Rectal smooth muscle tissue (tissue), 1 donor: ENCODE results near the gene FIGNL2.

Experiments
- H3K27ac ChIP-seq: one replicate; pipeline ENCODE4 v1.7.0; 2013; ENCODE audit warnings: low read depth, low read length, inconsistent platforms
- H3K27me3 ChIP-seq: one replicate; pipeline ENCODE4 v1.7.0; 2013; ENCODE audit warnings: low read length; ENCODE audit not compliant: control insufficient read depth, insufficient read depth
- H3K36me3 ChIP-seq: one replicate; pipeline ENCODE4 v1.7.0; 2013; ENCODE audit warnings: low read length; ENCODE audit not compliant: control insufficient read depth, insufficient read depth
- H3K4me1 ChIP-seq: one replicate; pipeline ENCODE4 v1.7.0; 2013; ENCODE audit warnings: low read length; ENCODE audit not compliant: control insufficient read depth, insufficient read depth
- H3K4me3 ChIP-seq: one replicate; pipeline ENCODE4 v1.7.0; 2013; ENCODE audit warnings: low read length
- H3K9ac ChIP-seq: one replicate; pipeline ENCODE4 v1.7.0; 2013; ENCODE audit warnings: low read length

FIGNL2 gene

GRCh38 chr12:51863933-51864832, 15.7 kb upstream of the FIGNL2 start:
- Histone ChIP-seq H3K4me1 (no peaks in the 10 kb centered on the region), H3K9ac (no peak overlapping the region), H3K4me3 (peak overlapping the region; percentile 39), H3K27ac (no peak overlapping the region), H3K27me3 (peaks cover 15% of the 10 kb centered on the region), H3K36me3 (no peaks in the 10 kb centered on the region)

GRCh38 chr12:51863363-51863932, 14.9 kb upstream of the FIGNL2 start:
- Histone ChIP-seq H3K9ac (no peak overlapping the region), H3K27me3 (peaks cover 11% of the 10 kb centered on the region), H3K4me3 (peak overlapping the region; percentile 39), H3K27ac (no peak overlapping the region), H3K4me1 (no peaks in the 10 kb centered on the region), H3K36me3 (no peaks in the 10 kb centered on the region)

DNA sequence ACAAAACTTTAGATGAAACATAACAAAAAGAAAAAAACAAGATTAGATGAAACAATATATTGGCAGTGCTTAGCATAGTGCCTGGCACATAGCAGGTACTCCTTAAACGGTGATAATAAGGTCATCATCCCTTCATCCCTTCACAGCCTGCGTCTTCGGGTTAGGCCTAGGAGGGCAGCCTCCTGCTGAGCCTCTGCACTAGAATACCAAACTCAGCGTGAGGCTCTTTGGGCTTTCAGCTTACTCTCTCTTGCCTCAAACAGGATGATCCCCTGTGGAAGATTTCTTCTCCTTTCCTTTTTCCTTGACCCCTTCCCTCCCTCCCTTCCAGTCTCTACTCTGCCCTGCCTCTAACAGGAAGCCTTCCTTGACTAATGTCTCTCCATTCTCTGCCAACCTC, 14.4 kb upstream of the FIGNL2 start:
- Histone ChIP-seq H3K4me1 (no peaks in the 10 kb centered on the region), H3K9ac (no peak overlapping the region), H3K36me3 (no peaks in the 10 kb centered on the region), H3K27ac (no peak overlapping the region), H3K4me3 (no peak overlapping the region), H3K27me3 (peaks cover 8% of the 10 kb centered on the region)

DNA sequence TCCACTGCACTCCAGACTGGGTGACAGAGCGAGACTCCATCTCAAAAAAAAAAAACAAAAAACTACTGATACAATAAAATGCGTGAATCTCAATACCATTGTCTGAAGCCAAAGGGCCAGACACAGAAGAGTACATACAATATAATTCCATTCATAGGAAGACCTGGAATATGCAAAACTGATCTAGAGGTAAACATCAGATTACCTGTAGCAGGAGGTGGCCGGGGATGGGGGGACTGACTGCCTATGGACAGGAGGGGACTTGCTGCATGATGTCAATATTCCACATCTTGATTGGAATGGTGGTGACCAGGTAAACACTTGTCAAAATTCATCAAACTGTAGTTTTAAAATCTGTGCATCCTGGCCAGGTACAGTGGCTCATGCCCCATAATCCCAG, 12.5 kb upstream of the FIGNL2 start:
- H3K27me3 ChIP-seq, result peaks cover 12% of the 10 kb centered on the region
- no peak overlapping the region for H3K9ac ChIP-seq
- H3K36me3 ChIP-seq, result no peaks in the 10 kb centered on the region
- no peaks in the 10 kb centered on the region for H3K4me1 ChIP-seq
- no peak overlapping the region for H3K4me3 ChIP-seq
- no peak overlapping the region for H3K27ac ChIP-seq

DNA sequence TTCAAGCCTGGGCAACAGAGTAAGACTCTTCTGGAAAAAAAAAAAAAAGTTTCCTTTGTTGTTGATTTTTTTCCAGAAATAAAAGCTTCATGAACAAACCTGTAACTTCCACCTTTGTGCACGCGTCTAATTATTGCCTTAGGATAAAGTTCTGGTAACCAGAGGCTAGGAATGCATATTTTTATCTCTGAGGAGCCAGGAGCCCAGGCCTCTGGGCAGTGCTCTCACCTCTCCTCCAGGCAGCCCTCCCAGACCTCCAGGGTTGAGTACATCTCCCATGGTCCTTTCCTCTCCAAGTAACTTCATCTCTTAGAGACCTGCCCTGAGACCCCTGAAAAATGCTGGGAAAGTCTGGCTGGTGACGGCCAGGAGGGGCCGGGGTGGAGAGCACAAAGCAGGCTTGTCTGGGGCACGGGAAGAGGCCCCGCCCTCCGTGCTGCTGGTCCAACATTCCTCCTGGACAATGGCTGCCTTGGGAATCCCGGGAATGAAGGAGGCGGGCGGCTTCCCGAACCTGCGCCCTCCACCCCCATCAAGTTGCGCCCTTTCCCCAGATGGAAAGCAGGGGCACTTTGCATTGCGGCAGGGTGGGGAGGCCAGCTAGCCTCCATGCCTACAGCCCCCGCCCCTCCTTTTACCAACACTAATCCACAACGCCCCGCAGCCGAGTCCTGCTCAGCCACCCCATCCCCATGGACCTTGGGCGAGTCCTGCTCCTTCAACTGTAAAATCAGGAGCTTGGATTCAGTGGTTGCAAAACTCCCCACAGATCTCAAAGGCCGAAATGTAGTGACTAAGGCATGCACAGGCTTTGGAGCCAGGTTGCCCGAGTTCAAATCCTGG, 7.3 kb upstream of the FIGNL2 start:
- H3K27me3 ChIP-seq, result peaks cover 10% of the 10 kb centered on the region
- no peaks in the 10 kb centered on the region for H3K4me1 ChIP-seq
- H3K27ac ChIP-seq, result no peak overlapping the region
- H3K4me3 ChIP-seq, result no peak overlapping the region
- no peak overlapping the region for H3K9ac ChIP-seq
- H3K36me3 ChIP-seq, result no peaks in the 10 kb centered on the region

DNA sequence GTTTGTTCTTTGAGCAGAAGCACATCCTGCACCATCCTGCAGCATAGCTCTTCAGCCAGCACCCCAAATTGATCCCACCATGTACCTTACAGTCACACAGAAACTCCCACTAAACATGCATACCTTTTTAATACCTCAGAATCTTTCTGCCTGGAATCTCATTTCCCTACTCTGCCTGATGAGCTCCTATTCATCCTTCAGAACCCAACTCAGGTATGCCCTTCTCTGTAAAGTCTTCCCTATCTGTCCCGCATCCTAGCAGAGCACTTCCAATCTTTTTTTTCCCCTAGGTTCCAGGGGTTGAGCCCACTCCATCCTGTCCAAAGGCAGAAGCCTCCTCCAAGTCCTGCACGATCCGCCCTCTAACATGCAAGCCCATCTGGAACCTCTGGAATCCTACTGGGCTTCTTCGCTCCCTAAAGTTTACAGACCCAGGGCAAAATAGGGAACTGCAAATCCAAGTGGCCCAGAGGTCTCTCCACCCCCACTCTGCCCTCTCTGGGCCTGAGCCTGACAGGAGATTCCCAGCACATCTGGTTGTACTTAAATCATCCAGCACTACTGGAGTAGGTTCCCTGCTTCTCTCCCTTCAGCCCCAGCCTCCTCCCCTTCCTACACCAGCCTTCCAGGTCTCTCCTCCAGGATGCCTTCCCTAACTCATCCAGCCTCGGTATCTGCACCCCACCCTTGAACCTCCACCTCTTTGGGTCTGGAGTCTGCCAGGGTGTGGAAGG, 4.1 kb upstream of the FIGNL2 start:
- Histone ChIP-seq H3K9ac (no peak overlapping the region), H3K4me3 (no peak overlapping the region), H3K36me3 (no peaks in the 10 kb centered on the region), H3K4me1 (no peaks in the 10 kb centered on the region), H3K27ac (no peak overlapping the region), H3K27me3 (peaks cover 15% of the 10 kb centered on the region)

GRCh38 chr12:51851413-51852124, 3.1 kb upstream of the FIGNL2 start:
- H3K27ac ChIP-seq, result no peak overlapping the region
- no peak overlapping the region for H3K4me3 ChIP-seq
- no peaks in the 10 kb centered on the region for H3K36me3 ChIP-seq
- peaks cover 18% of the 10 kb centered on the region for H3K27me3 ChIP-seq
- H3K9ac ChIP-seq, result no peak overlapping the region
- no peaks in the 10 kb centered on the region for H3K4me1 ChIP-seq

DNA sequence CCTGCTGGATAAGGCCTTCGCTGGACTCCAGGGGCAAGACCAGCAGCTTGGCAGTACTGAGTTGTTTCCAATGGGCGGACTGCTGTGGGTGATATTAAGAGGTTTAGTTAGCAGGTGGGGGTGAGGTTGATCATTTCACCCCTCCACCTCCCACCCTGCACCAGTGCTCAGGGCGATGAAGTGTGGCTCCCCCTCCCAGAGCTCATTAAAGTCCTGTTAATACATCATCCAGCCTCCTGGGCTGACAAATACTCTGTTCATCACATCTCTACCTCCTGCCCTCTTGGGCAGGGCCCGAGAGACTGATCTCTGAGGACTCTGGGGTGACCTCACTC, 2.4 kb upstream of the FIGNL2 start:
- Histone ChIP-seq H3K36me3 (no peaks in the 10 kb centered on the region), H3K27me3 (peaks cover 19% of the 10 kb centered on the region), H3K9ac (no peak overlapping the region), H3K4me1 (no peaks in the 10 kb centered on the region), H3K4me3 (no peak overlapping the region), H3K27ac (no peak overlapping the region)

DNA sequence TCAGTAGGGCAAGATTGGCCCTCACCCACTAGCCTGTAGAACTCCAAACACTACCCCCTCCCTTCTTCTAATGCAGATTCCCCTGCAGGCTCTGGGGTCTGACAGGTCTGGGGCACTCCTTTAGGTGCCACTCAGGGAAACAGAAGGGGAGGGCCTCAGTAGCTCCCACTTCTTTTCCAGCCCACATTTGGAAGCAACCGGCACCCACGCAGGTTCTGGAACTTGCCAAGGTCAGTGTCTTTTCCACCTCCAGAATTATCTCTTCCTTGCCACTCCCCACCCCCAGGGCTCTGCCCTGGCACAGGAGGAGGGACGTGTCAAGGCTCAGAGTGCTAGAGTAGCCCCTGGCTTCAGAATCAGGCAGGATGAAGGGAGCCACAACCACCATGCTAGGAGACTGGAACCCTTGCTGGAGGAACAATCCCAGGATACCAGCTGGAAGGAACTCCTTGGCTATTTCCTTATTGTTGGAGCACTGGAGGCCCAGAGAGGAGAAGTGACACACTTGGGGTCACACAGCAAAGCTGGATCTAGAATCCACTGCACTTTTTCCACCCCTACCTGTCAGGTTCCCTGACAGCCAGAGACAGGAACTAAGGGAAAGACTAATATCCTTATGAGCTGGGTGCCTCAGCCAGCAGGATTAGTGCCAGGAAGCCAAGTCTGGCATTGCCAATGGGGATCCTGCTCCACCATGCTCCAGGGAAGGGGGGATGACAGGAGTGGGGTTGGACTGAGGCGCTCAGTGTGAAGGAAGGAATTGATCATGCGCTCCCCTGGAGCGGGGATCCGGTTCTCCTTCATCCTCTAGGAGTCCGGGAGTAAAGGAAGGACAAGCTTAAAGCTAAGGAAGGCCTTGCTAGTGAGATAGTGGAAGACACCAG, 1.8 kb upstream of the FIGNL2 start:
- Histone ChIP-seq H3K27ac (no peak overlapping the region), H3K27me3 (peaks cover 22% of the 10 kb centered on the region), H3K4me3 (no peak overlapping the region), H3K4me1 (no peaks in the 10 kb centered on the region), H3K36me3 (no peaks in the 10 kb centered on the region), H3K9ac (no peak overlapping the region)

- peaks cover 34% of the 10 kb centered on the region for H3K27me3 ChIP-seq
These were observed 570 bp upstream of the FIGNL2 start for GRCh38 chr12:51848841-51849735.

More at GRCh38 chr12:51848841-51849735, 570 bp upstream of the FIGNL2 start:
- H3K9ac ChIP-seq, result no peak overlapping the region
- H3K4me1 ChIP-seq, result no peaks in the 10 kb centered on the region
- no peaks in the 10 kb centered on the region for H3K36me3 ChIP-seq
- no peak overlapping the region for H3K4me3 ChIP-seq
- H3K27ac ChIP-seq, result no peak overlapping the region
